ENCODE results near the gene FHOD3.

The FHOD3 gene

DNA sequence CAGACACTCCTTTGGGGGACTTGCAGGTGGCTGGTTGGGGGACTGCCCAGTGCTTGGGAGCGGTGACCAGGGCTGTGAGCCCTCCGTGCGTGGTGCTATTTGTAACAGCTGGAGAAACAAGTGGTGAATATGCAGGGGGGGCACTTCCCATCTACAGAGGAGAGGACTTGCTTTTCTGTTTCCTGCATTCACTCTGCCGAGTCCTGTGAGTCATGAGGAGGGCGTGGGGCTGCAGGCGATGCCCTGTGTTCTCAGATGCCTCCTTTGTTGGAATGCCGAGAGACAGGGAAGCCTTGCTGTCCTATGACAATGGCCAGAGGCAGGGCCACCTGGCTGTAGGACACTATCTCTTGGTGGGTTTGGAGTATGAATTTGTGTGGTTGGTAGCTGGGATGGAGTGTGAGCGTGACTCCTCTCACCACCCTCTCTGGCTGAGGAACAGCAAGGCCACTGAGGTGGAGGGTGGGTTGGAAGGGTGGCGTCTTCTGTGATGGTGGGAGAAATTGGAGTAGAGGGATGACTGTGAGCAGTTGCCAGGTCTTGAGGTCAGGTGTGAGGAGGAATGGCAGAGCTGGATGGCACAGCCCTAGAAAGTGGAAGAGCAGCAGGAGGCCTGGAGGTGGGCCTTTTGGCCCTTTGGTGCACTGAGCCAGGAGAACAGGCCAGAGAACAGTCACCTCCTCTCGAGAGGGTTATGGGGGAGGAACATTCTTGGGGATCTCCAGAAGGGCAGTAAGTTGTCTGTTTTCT is 24.3 kb downstream of the FHOD3 start:
- TF ChIP-seq, protein P1, sequence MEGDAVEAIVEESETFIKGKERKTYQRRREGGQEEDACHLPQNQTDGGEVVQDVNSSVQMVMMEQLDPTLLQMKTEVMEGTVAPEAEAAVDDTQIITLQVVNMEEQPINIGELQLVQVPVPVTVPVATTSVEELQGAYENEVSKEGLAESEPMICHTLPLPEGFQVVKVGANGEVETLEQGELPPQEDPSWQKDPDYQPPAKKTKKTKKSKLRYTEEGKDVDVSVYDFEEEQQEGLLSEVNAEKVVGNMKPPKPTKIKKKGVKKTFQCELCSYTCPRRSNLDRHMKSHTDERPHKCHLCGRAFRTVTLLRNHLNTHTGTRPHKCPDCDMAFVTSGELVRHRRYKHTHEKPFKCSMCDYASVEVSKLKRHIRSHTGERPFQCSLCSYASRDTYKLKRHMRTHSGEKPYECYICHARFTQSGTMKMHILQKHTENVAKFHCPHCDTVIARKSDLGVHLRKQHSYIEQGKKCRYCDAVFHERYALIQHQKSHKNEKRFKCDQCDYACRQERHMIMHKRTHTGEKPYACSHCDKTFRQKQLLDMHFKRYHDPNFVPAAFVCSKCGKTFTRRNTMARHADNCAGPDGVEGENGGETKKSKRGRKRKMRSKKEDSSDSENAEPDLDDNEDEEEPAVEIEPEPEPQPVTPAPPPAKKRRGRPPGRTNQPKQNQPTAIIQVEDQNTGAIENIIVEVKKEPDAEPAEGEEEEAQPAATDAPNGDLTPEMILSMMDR (IDR thresholded peaks at IDR 0.05; ENCODE audit: low read depth, low read length) = no peak
- H3K4me3 ChIP-seq (ENCODE audit: low read depth, low read length) = no peak overlapping the region

DNA sequence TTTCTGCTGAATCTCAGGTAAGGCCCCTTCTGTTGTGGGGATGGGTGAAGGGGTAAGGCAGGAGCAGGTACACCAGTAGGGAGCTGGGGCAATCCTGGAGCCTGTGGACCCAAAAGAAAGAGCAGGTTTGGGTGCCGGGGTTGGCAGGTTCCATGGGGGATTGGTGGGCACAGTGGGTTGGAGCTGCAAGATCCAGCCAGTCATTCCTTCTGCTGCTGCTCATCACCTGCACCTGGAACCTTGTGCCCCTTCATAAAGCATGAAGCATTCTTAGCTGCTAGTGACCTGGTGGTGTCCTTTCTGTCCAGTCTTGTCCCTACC is 24.9 kb downstream of the FHOD3 start:
- no peak overlapping the region for H3K4me3 ChIP-seq (ENCODE audit: low read depth, low read length)
- TF ChIP-seq, protein P1 (IDR thresholded peaks at IDR 0.05; ENCODE audit: low read depth, low read length) = no peak

DNA sequence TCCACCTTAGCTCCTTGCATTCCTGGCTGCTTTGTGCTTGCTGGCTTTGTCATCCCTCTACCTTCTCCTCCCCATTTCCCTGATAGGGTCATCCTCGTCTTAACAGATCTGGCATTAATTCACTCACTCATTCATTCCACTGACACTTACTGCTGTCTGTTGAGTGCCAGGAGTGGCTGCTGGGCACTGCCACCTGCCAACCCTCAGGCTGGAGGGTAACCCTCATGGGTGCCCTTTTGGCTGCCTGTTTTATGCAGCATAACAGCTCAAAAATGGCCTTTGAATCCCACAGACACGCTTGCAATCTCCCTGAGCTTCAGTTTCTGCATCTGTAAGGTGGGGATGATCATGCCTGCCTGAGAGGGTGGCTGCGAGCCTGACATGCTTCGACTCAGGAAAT is 25.2 kb downstream of the FHOD3 start:
- TF ChIP-seq, protein P1 (IDR thresholded peaks at IDR 0.05; ENCODE audit: low read depth, low read length) = no peak
- H3K4me3 ChIP-seq (ENCODE audit: low read depth, low read length) = no peak overlapping the region

DNA sequence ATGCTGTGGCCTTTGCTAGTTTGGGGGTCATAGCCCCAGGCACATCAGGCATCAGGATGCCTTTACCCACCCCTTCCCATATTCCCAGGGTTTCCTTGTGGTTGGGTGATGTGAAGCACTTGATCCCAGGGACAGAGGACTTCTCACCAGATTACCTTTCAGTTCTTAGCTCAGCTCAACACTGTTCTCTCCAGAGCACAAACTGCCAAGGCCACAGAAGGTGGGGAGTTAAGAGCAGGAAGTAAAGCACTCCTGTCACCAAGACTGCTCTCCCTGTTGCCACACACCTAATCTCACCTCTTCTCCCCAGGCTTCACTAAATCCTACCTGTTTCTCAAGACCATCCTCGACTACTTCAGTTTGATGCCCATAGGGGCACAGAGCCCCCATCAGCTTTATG is 25.9 kb downstream of the FHOD3 start:
- H3K4me3 ChIP-seq (ENCODE audit: low read depth, low read length) = no peak overlapping the region
- TF ChIP-seq, protein P1 (IDR thresholded peaks at IDR 0.05; ENCODE audit: low read depth, low read length) = no peak

DNA sequence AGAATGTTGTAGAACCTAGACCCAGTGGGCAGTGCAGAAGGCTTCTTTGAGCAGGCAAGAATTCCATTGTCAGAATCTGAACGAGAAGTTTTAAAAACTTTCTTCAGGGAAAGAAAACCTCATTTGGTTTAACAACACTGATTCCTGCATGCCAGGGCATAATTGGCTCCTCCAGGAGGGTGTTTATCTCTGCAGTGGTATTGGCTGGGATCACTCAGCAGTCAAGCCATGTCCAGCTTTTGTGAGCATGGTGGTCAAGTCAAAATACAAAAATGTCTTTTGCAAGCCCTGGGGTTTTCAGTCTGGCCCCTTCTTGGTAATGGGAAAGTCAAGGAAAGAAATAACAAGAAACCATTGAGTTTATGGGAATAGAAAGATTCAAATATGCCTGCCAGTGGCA is 28.3 kb downstream of the FHOD3 start:
- no peak overlapping the region for H3K4me3 ChIP-seq (ENCODE audit: low read depth, low read length)
- TF ChIP-seq, protein P1 (IDR thresholded peaks at IDR 0.05; ENCODE audit: low read depth, low read length) = no peak

DNA sequence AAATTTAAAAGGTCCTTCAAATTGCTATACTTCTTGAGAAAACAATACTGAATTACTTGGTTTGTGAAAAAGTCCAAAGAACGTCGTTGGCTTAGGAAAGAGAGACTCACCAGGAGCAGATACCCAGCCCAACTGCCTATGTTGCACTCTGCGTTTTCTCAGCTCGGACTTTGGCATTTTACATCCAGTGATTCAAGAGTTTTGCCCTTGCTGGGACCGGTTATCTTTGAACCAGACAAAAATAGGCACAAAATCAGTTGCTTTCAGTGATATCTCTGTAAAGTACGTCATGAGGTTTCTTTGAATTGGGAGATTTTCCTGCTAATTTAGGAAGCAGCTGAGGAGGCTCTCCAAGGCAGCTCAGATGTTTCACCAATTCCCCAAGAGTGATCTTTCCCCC is 29.3 kb downstream of the FHOD3 start:
- TF ChIP-seq, protein P1 (IDR thresholded peaks at IDR 0.05; ENCODE audit: low read depth, low read length) = no peak
- H3K4me3 ChIP-seq (ENCODE audit: low read depth, low read length) = no peak overlapping the region

DNA sequence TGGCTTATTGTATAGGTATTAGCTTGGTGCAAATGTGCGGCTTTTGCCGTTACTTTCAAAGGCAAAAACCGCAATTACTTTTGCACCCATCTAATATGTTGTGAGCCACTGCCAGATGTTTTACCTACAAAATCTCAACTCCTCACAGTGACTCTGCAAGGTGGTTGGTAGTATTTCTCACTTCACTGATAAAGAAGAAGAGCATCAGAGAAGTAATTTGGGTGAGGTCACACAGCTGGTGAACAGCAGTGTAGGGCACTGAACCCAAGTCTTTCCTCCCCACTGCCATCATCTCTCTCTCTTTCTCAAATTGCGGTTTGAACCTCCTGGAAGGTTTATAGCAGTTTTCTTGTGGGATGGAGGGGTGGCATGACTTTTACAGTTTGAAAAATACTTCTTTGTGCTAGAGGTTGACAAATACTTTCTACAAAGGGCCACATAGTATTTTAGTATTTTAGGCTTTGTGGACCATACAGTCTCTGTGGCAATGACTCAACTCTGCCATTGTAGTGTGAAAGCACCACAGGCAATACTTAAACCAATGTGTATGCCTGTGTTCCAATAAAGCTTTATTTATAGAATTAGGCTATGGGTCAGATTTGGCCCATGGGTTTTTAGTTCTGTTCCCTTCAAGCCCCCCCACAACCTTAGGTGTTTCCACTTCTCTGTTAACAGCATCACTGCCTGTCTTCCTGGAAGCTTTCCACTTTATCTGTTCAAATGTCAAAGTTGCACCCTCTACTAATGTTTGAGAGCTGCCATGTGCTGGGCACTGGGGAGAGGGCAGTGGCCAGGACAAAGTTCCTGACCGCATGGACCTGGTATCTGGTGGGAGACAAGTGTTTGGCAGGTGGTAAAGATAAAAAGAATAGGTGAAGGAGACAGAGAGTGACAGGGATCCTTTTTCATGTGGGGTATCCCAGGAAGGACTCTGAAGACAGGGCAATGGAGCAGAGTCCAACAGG is 30.1 kb downstream of the FHOD3 start:
- TF ChIP-seq, protein P1 (IDR thresholded peaks at IDR 0.05; ENCODE audit: low read depth, low read length) = no peak
- no peak overlapping the region for H3K4me3 ChIP-seq (ENCODE audit: low read depth, low read length)
